ENCODE data around the gene AP2B1. TPM values are rescaled to one million over a fixed set of nuclear protein-coding genes. Genes with fewer than 3 reads are reported as not detected.

Gene AP2B1
- total and polyA plus RNA-seq, 9 of the 15 experiments (the other 6 are each of a cell fraction or from before 2014, with no cell fraction given), result 60.1 to 287 (median 105) TPM

DNA sequence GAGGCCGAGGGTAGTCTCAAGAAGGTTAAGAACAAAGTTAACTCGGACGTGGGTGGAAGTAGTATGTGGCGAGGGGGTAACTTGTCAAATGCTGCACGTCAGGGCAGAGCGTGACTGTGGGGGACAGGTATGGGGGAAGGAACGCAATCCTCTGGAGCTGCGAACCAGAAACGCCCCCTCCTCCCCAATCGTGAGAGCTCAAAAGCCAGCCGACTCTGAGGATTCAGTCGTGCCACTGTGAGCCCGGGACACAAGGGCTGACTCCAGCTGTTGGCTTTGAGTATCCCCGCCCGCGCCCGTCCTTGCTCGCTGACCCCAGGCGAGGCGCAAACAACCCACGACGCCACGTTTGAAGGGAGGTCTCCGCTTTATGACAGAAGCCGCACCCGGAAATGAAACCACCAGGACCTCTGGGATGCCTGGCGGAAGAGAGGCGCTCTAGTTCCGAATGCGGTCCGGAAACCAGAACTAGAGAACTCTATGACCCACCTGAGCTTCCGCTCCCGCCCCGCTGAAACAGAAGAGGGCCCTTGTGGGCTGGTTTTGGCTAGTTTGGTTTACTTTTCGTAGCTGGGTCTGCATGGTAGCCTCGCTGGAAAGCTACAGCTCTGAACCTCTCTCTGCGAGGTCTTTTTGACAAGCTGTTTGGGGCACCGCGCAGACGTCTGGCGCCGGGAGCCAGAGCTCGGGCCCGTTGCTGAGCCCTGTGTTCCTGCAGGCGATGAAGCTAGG is 8.8 kb upstream of the AP2B1 start, which contains the start of gene PEX12 (continued):
- TF ChIP-seq, protein P1, sequence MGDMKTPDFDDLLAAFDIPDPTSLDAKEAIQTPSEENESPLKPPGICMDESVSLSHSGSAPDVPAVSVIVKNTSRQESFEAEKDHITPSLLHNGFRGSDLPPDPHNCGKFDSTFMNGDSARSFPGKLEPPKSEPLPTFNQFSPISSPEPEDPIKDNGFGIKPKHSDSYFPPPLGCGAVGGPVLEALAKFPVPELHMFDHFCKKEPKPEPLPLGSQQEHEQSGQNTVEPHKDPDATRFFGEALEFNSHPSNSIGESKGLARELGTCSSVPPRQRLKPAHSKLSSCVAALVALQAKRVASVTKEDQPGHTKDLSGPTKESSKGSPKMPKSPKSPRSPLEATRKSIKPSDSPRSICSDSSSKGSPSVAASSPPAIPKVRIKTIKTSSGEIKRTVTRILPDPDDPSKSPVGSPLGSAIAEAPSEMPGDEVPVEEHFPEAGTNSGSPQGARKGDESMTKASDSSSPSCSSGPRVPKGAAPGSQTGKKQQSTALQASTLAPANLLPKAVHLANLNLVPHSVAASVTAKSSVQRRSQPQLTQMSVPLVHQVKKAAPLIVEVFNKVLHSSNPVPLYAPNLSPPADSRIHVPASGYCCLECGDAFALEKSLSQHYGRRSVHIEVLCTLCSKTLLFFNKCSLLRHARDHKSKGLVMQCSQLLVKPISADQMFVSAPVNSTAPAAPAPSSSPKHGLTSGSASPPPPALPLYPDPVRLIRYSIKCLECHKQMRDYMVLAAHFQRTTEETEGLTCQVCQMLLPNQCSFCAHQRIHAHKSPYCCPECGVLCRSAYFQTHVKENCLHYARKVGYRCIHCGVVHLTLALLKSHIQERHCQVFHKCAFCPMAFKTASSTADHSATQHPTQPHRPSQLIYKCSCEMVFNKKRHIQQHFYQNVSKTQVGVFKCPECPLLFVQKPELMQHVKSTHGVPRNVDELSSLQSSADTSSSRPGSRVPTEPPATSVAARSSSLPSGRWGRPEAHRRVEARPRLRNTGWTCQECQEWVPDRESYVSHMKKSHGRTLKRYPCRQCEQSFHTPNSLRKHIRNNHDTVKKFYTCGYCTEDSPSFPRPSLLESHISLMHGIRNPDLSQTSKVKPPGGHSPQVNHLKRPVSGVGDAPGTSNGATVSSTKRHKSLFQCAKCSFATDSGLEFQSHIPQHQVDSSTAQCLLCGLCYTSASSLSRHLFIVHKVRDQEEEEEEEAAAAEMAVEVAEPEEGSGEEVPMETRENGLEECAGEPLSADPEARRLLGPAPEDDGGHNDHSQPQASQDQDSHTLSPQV (IDR thresholded peaks at IDR 0.05), result no peak
- TF ChIP-seq POLR3A (IDR thresholded peaks at IDR 0.05; ENCODE audit: borderline replicate concordance, extremely low read depth, insufficient read depth, insufficient read length) (no peak), MAX (CRISPR knock-in tag; IDR thresholded peaks at IDR 0.05) (no peak), LCOR (CRISPR knock-in tag; IDR thresholded peaks at IDR 0.05) (no peak), MIER1 (IDR thresholded peaks at IDR 0.05; ENCODE audit: low read depth) (no peak), ATF6 (CRISPR knock-in tag; IDR thresholded peaks at IDR 0.05) (no peak), ZBED1 (IDR thresholded peaks at IDR 0.05) (peak; percentile 71; the same call in 1 of the 2 replicates), MCM7 (IDR thresholded peaks at IDR 0.05) (no peak), ZNF717 (CRISPR knock-in tag; IDR thresholded peaks at IDR 0.05) (no peak), SREBF2 (CRISPR knock-in tag; IDR thresholded peaks at IDR 0.05) (no peak), SIX5 (IDR thresholded peaks at IDR 0.05; ENCODE audit: borderline replicate concordance in 1 of 2, insufficient read depth in 1 of 2, low read depth in 1 of 2, low read length in 2 of 2) (peak; percentile 59 to 73), SNIP1 (IDR thresholded peaks at IDR 0.05; ENCODE audit: low read depth) (peak; percentile 91), HCFC1 (IDR thresholded peaks at IDR 0.05; ENCODE audit: low read depth, low read length) (peak; percentile 92), PPARD (CRISPR knock-in tag; IDR thresholded peaks at IDR 0.05) (no peak), SRSF3 (IDR thresholded peaks at IDR 0.05; ENCODE audit: insufficient read depth, low read length) (no peak), IRF2 (CRISPR knock-in tag; IDR thresholded peaks at IDR 0.05) (no peak), CBX5 (IDR thresholded peaks at IDR 0.05; ENCODE audit: borderline replicate concordance, low read depth) (no peak), HNRNPLL (IDR thresholded peaks at IDR 0.05; ENCODE audit: low read depth, low read length, poor library complexity, severe bottlenecking) (peak; percentile 59), ZSCAN32 (CRISPR knock-in tag; IDR thresholded peaks at IDR 0.05) (no peak)
- TF ChIP-seq, protein P2, sequence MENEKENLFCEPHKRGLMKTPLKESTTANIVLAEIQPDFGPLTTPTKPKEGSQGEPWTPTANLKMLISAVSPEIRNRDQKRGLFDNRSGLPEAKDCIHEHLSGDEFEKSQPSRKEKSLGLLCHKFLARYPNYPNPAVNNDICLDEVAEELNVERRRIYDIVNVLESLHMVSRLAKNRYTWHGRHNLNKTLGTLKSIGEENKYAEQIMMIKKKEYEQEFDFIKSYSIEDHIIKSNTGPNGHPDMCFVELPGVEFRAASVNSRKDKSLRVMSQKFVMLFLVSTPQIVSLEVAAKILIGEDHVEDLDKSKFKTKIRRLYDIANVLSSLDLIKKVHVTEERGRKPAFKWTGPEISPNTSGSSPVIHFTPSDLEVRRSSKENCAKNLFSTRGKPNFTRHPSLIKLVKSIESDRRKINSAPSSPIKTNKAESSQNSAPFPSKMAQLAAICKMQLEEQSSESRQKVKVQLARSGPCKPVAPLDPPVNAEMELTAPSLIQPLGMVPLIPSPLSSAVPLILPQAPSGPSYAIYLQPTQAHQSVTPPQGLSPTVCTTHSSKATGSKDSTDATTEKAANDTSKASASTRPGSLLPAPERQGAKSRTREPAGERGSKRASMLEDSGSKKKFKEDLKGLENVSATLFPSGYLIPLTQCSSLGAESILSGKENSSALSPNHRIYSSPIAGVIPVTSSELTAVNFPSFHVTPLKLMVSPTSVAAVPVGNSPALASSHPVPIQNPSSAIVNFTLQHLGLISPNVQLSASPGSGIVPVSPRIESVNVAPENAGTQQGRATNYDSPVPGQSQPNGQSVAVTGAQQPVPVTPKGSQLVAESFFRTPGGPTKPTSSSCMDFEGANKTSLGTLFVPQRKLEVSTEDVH (IDR thresholded peaks at IDR 0.05; ENCODE audit: low read depth, partially characterized antibody), result peak; percentile 97

All from K562 (cell line).